ENCODE measurements around the gene GINS1.

Gene GINS1

GRCh38 chr20:25460566-25461280, 53.2 kb downstream of the GINS1 start:
- TF ChIP-seq CTCF (IDR thresholded peaks at IDR 0.05; ENCODE audit: insufficient read depth, low read length, poor library complexity, severe bottlenecking), result no peak
- H3K27me3 ChIP-seq (replicated peaks; ENCODE audit: control insufficient read depth, insufficient read depth, low read length), result no peaks in the 10 kb centered on the region
- H3K36me3 ChIP-seq (ENCODE audit: control insufficient read depth, insufficient read depth, low read length), result no peaks in the 10 kb centered on the region
- no peak for DNase-seq (ENCODE audit: extremely low read depth, insufficient read length)
- no peak overlapping the region for H3K4me3 ChIP-seq (replicated peaks; ENCODE audit: low read depth, low read length)

- DNase-seq (ENCODE audit: extremely low read depth, insufficient read length), result no peak
- Histone ChIP-seq H3K4me3 (replicated peaks; ENCODE audit: low read depth, low read length) (no peak overlapping the region), H3K27me3 (replicated peaks; ENCODE audit: control insufficient read depth, insufficient read depth, low read length) (no peaks in the 10 kb centered on the region), H3K36me3 (ENCODE audit: control insufficient read depth, insufficient read depth, low read length) (no peaks in the 10 kb centered on the region)
- no peak for TF ChIP-seq CTCF (IDR thresholded peaks at IDR 0.05; ENCODE audit: insufficient read depth, low read length, poor library complexity, severe bottlenecking)
These were observed 53.8 kb downstream of the GINS1 start for GRCh38 chr20:25461281-25461650.

- Histone ChIP-seq H3K27me3 (replicated peaks; ENCODE audit: control insufficient read depth, insufficient read depth, low read length) (no peaks in the 10 kb centered on the region), H3K36me3 (ENCODE audit: control insufficient read depth, insufficient read depth, low read length) (no peaks in the 10 kb centered on the region), H3K4me3 (replicated peaks; ENCODE audit: low read depth, low read length) (no peak overlapping the region)
- no peak for TF ChIP-seq CTCF (IDR thresholded peaks at IDR 0.05; ENCODE audit: insufficient read depth, low read length, poor library complexity, severe bottlenecking)
- no peak for DNase-seq (ENCODE audit: extremely low read depth, insufficient read length)
These were observed 54.5 kb downstream of the GINS1 start for GRCh38 chr20:25461786-25462545.

GRCh38 chr20:25464501-25465242, 57.2 kb downstream of the GINS1 start:
- Histone ChIP-seq H3K4me3 (replicated peaks; ENCODE audit: low read depth, low read length) (no peak overlapping the region), H3K36me3 (ENCODE audit: control insufficient read depth, insufficient read depth, low read length) (no peaks in the 10 kb centered on the region), H3K27me3 (replicated peaks; ENCODE audit: control insufficient read depth, insufficient read depth, low read length) (no peaks in the 10 kb centered on the region)
- no peak for DNase-seq (ENCODE audit: extremely low read depth, insufficient read length)
- TF ChIP-seq CTCF (IDR thresholded peaks at IDR 0.05; ENCODE audit: insufficient read depth, low read length, poor library complexity, severe bottlenecking), result no peak

- TF ChIP-seq CTCF (IDR thresholded peaks at IDR 0.05; ENCODE audit: insufficient read depth, low read length, poor library complexity, severe bottlenecking), result no peak
- Histone ChIP-seq H3K36me3 (ENCODE audit: control insufficient read depth, insufficient read depth, low read length) (no peaks in the 10 kb centered on the region), H3K27me3 (replicated peaks; ENCODE audit: control insufficient read depth, insufficient read depth, low read length) (no peaks in the 10 kb centered on the region), H3K4me3 (replicated peaks; ENCODE audit: low read depth, low read length) (no peak overlapping the region)
- DNase-seq (ENCODE audit: extremely low read depth, insufficient read length), result no peak
These were observed 58.0 kb downstream of the GINS1 start for GRCh38 chr20:25465243-25466135.

Measured in GM06990 (cell line).